ENCODE results near the gene EFNA5. TPM values are rescaled to one million over a fixed set of nuclear protein-coding genes. Genes with fewer than 3 reads are reported as not detected.

Gene EFNA5
- total RNA-seq, 1 experiment from 2014 or later: 1.5 TPM

GRCh38 chr5:107372723-107373450 lies 297.9 kb downstream of the EFNA5 start:
- Mint-ChIP-seq H3K9me3 (ENCODE audit: unreplicated experiment) (no peaks in the 10 kb centered on the region), H3K27ac (ENCODE audit: unreplicated experiment) (no peak overlapping the region)
- no peak for TF ChIP-seq CTCF (IDR thresholded peaks at IDR 0.05; ENCODE audit: insufficient read depth in 1 of 2, low read depth in 1 of 2, low read length in 1 of 2, severe bottlenecking in 1 of 2, unreplicated experiment in 1 of 2)

DNA sequence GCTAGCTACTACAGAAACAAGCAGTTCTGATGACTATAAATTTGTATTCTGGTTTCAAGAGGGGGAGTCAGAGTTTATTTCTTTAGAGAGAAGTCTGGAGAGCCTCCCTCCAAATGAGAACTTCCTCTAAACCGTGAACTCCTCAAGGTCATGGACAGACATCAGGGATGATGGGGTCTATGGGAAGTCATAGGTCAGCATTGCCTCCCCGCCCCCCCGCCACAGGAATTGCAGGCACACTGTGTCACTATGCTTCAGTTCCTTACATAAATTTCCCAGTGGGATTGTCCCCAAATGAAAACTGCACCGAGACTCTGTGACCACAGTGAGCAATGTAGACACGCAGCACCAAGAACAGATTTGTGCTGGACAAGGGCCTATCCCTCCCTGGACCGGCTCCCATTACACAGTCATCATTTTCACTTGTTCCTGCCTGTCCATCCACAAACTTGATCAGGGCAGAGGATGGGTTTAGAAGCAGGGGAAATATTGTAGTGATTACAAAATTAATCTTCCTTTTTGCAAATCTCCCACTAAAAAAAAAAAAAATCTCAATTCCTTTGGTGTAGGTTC lies 300.3 kb downstream of the EFNA5 start:
- Histone ChIP-seq H3K27me3 (replicated peaks; ENCODE audit: control insufficient read depth, insufficient read depth, low read length) (no peaks in the 10 kb centered on the region), H3K36me3 (ENCODE audit: control insufficient read depth, insufficient read depth, low read length) (no peaks in the 10 kb centered on the region), H3K4me1 (no peaks in the 10 kb centered on the region), H3K9me3 (no peaks in the 10 kb centered on the region), H3K4me3 (ENCODE audit: low read depth, low read length) (no peak overlapping the region)
- H3K27ac Mint-ChIP-seq (ENCODE audit: unreplicated experiment): no peak overlapping the region
- DNase-seq: no peak
- BruUV-seq (replicated peaks): no TSS peak
- H3K36me3 Mint-ChIP-seq (ENCODE audit: insufficient read depth, unreplicated experiment): no peaks in the 10 kb centered on the region
- intact Hi-C loops (cut with micrococcal nuclease; ENCODE audit: unreplicated experiment): no loop called here
- H3K4me1 Mint-ChIP-seq (ENCODE audit: low read depth, unreplicated experiment): no peaks in the 10 kb centered on the region
- H3K27me3 Mint-ChIP-seq (ENCODE audit: insufficient read depth, unreplicated experiment): peaks cover 7% of the 10 kb centered on the region
- ChIA-PET POLR2A (no interaction called here), CTCF (no interaction called here)
- no peaks in the 10 kb centered on the region for H3K9me3 Mint-ChIP-seq (ENCODE audit: unreplicated experiment)
- TF ChIP-seq CTCF (IDR thresholded peaks at IDR 0.05; ENCODE audit: insufficient read depth in 1 of 2, low read depth in 1 of 2, low read length in 1 of 2, severe bottlenecking in 1 of 2, unreplicated experiment in 1 of 2): no peak
- no peak overlapping the region for H3K4me3 Mint-ChIP-seq (ENCODE audit: unreplicated experiment)

More at GRCh38 chr5:107372723-107373450, 297.9 kb downstream of the EFNA5 start:
- H3K4me1 Mint-ChIP-seq (ENCODE audit: low read depth, unreplicated experiment): no peaks in the 10 kb centered on the region
- no peaks in the 10 kb centered on the region for H3K9me3 ChIP-seq
- no peak overlapping the region for H3K4me3 Mint-ChIP-seq (ENCODE audit: unreplicated experiment)
- H3K4me1 ChIP-seq: no peaks in the 10 kb centered on the region
- no TSS peak for BruUV-seq (replicated peaks)
- intact Hi-C loops (cut with micrococcal nuclease; ENCODE audit: unreplicated experiment): no loop called here
- DNase-seq: no peak
- ChIA-PET CTCF (no interaction called here), POLR2A (no interaction called here)
- no peaks in the 10 kb centered on the region for H3K36me3 ChIP-seq (ENCODE audit: control insufficient read depth, insufficient read depth, low read length)
- no peaks in the 10 kb centered on the region for H3K27me3 Mint-ChIP-seq (ENCODE audit: insufficient read depth, unreplicated experiment)
- H3K4me3 ChIP-seq (ENCODE audit: low read depth, low read length): no peak overlapping the region
- H3K36me3 Mint-ChIP-seq (ENCODE audit: insufficient read depth, unreplicated experiment): no peaks in the 10 kb centered on the region
- H3K27me3 ChIP-seq (replicated peaks; ENCODE audit: control insufficient read depth, insufficient read depth, low read length): no peaks in the 10 kb centered on the region

DNA sequence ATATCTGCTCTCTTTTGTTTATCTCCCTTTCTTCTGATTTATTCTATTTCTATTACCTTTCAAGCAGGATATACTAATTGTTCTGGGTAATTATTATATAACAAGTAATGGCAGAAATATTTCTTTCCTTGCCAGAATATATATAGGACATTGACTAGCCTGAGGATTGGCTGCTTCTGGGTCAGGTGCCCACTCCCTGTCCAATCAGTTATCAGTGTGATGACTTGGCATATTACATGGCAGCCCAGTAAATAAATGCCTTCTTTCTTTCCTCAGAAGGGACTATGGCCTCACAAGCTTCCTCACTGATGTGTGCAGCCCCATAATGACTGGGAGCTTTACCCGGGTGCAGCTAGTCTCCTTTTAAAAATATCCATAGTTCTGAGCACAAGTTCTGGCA lies 301.1 kb downstream of the EFNA5 start:
- TF ChIP-seq CTCF (IDR thresholded peaks at IDR 0.05; ENCODE audit: insufficient read depth in 1 of 2, low read depth in 1 of 2, low read length in 1 of 2, severe bottlenecking in 1 of 2, unreplicated experiment in 1 of 2): no peak
- H3K27me3 ChIP-seq (replicated peaks; ENCODE audit: control insufficient read depth, insufficient read depth, low read length): no peaks in the 10 kb centered on the region
- Mint-ChIP-seq H3K27ac (ENCODE audit: unreplicated experiment) (no peak overlapping the region), H3K4me3 (ENCODE audit: unreplicated experiment) (no peak overlapping the region), H3K4me1 (ENCODE audit: low read depth, unreplicated experiment) (no peaks in the 10 kb centered on the region), H3K36me3 (ENCODE audit: insufficient read depth, unreplicated experiment) (no peaks in the 10 kb centered on the region), H3K27me3 (ENCODE audit: insufficient read depth, unreplicated experiment) (peaks cover 9% of the 10 kb centered on the region), H3K9me3 (ENCODE audit: unreplicated experiment) (no peaks in the 10 kb centered on the region)
- CTCF ChIA-PET: no interaction called here
- H3K9me3 ChIP-seq: no peaks in the 10 kb centered on the region
- POLR2A ChIA-PET: no interaction called here
- no TSS peak for BruUV-seq (replicated peaks)
- no peak overlapping the region for H3K4me3 ChIP-seq (ENCODE audit: low read depth, low read length)
- no peak for DNase-seq
- intact Hi-C loops (cut with micrococcal nuclease; ENCODE audit: unreplicated experiment): no loop called here
- H3K36me3 ChIP-seq (ENCODE audit: control insufficient read depth, insufficient read depth, low read length): no peaks in the 10 kb centered on the region
- no peaks in the 10 kb centered on the region for H3K4me1 ChIP-seq
